DOHH2 (cell line): Measurements from ENCODE around the gene RPS17.
"Not testable (repeated sequence)": the region's sequence is repeated elsewhere in the genome, so short reads cannot be mapped to it uniquely, and the experiment has no call there.

ENCODE experiments used
- H3F3A ChIP-seq: fragments of 200-600 bp; sonication (generic), shearing (Covaris generic); 2 replicates; pipeline ENCODE4 v1.6.0; 2016; ENCODE audit warnings: antibody characterized with exemption, mild to moderate bottlenecking; ENCODE audit not compliant: control insufficient read depth, insufficient read depth
- H3K27ac ChIP-seq: fragments of 200-600 bp; sonication (generic); 2 replicates; pipeline ENCODE4 v1.5.1; 2014; ENCODE audit warnings: low read depth, mild to moderate bottlenecking, low read length, moderate library complexity
- H3K27me3 ChIP-seq: fragments of 200-600 bp; sonication (generic); 2 replicates; pipeline ENCODE4 v1.6.1; 2014; ENCODE audit warnings: mild to moderate bottlenecking, low read length, mixed read lengths; ENCODE audit not compliant: control insufficient read depth
- H3K36me3 ChIP-seq: fragments of 200-600 bp; sonication (generic); 2 replicates; pipeline ENCODE4 v1.6.1; 2014; ENCODE audit warnings: mild to moderate bottlenecking, low read length, moderate library complexity, mixed read lengths; ENCODE audit not compliant: control insufficient read depth
- H3K4me1 ChIP-seq: fragments of 200-600 bp; sonication (generic); 2 replicates; pipeline ENCODE4 v1.6.1; 2014; ENCODE audit warnings: mild to moderate bottlenecking, low read length, mixed read lengths; ENCODE audit not compliant: control insufficient read depth
- H3K4me2 ChIP-seq: fragments of 200-600 bp; sonication (generic); 2 replicates; pipeline ENCODE4 v1.6.0; 2014; ENCODE audit warnings: mild to moderate bottlenecking, low read length, moderate library complexity
- H3K4me3 ChIP-seq: fragments of 200-600 bp; sonication (generic); 2 replicates; pipeline ENCODE4 v1.5.1; 2014; ENCODE audit warnings: mild to moderate bottlenecking, low read length, mixed read lengths
- H3K79me2 ChIP-seq: fragments of 200-600 bp; sonication (generic); 2 replicates; pipeline ENCODE4 v1.6.1; 2014; ENCODE audit warnings: mild to moderate bottlenecking, low read length, mixed read lengths; ENCODE audit not compliant: control insufficient read depth
- H3K9me2 ChIP-seq: fragments of 200-600 bp; sonication (generic); replicated peaks from 2 replicates; pipeline ENCODE4 v1.6.1; 2014; ENCODE audit warnings: mild to moderate bottlenecking, low read length, mixed read lengths; ENCODE audit not compliant: control insufficient read depth
- H3K9me3 ChIP-seq: fragments of 200-600 bp; sonication (generic); 2 replicates; pipeline ENCODE4 v1.6.1; 2014; ENCODE audit warnings: antibody characterized with exemption, low read length, mixed read lengths; ENCODE audit not compliant: control insufficient read depth, insufficient read depth
- H4K20me1 ChIP-seq: fragments of 200-600 bp; sonication (generic); 2 replicates; pipeline ENCODE4 v1.6.0; 2014; ENCODE audit warnings: low read depth, mild to moderate bottlenecking, antibody characterized with exemption, low read length, moderate library complexity; ENCODE audit not compliant: control insufficient read depth, insufficient read depth
- EZH2phosphoT487 ChIP-seq: fragments of 200-600 bp; sonication (generic); IDR thresholded peaks from 2 replicates; pipeline ENCODE4 v1.6.1; 2017; ENCODE audit warnings: borderline replicate concordance, mild to moderate bottlenecking, antibody characterized with exemption, low read length, moderate library complexity, mixed read lengths
- TF ChIP-seq, protein P1 (sequence below): fragments of 200-600 bp; sonication (generic); IDR thresholded peaks from one replicate; pipeline ENCODE4 v1.5.1; 2014; ENCODE audit warnings: antibody characterized with exemption, mild to moderate bottlenecking, low read depth, low read length; ENCODE audit not compliant: poor library complexity, severe bottlenecking

Gene RPS17

DNA sequence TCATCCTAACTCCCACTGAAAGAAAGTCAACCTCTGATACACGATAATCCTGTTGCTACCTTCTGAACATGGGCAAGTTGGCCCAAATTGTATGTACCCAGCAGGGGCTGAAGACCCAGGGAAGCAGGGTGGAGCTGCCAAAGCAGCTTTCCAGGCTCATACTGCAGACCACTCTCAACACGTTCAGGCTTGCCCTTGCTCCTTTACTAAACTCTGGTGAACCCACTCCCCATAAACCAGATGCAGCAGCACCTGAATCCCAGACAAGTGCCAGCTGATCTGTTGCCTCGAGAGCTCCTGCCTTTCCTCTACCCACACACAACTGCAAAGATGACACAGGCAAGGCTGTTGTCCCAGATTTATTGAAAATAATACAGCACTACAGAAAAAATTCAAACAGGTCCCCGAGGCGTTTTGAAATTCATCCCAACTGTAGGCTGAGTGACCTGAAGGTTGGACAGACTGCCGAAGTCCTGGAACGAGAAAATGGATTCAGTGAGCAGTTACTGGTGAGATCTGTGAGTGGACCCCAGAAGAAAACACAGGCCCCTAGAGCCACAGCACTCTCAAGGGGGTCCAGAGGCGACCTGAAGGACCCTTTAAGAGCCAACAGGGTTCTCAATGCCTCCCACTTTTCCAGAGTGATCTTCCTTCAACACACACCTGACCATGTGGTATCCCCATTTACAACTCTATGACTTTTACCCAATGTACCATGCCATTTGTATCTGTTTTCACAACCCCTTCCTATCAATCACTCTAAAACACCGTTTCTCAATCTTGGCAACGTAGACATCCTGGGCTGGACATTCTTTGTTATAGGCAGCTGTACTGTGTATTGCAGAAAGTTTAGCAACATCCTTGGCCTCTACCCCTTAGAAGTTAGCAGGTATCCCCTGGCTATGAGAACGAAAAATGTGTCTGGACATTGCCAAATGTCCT is 3.6 kb downstream of the RPS17 start:
- no peak for TF ChIP-seq EZH2phosphoT487
- TF ChIP-seq, protein P1, sequence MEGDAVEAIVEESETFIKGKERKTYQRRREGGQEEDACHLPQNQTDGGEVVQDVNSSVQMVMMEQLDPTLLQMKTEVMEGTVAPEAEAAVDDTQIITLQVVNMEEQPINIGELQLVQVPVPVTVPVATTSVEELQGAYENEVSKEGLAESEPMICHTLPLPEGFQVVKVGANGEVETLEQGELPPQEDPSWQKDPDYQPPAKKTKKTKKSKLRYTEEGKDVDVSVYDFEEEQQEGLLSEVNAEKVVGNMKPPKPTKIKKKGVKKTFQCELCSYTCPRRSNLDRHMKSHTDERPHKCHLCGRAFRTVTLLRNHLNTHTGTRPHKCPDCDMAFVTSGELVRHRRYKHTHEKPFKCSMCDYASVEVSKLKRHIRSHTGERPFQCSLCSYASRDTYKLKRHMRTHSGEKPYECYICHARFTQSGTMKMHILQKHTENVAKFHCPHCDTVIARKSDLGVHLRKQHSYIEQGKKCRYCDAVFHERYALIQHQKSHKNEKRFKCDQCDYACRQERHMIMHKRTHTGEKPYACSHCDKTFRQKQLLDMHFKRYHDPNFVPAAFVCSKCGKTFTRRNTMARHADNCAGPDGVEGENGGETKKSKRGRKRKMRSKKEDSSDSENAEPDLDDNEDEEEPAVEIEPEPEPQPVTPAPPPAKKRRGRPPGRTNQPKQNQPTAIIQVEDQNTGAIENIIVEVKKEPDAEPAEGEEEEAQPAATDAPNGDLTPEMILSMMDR: no peak
- Histone ChIP-seq H3F3A (peaks cover 58% of the 10 kb centered on the region), H3K36me3 (peaks cover 74% of the 10 kb centered on the region), H3K9me2 (no peaks in the 10 kb centered on the region), H4K20me1 (peaks cover 27% of the 10 kb centered on the region), H3K4me3 (no peak overlapping the region), H3K79me2 (peaks cover 53% of the 10 kb centered on the region), H3K9me3 (no peaks in the 10 kb centered on the region), H3K27ac (0 out of 2 replicates have a peak overlapping the region, but pooled peaks have one; percentile 2), H3K4me2 (peak overlapping the region; percentile 91; the same call in 1 of the 2 replicates), H3K27me3 (no peaks in the 10 kb centered on the region), H3K4me1 (peaks cover 40% of the 10 kb centered on the region)

DNA sequence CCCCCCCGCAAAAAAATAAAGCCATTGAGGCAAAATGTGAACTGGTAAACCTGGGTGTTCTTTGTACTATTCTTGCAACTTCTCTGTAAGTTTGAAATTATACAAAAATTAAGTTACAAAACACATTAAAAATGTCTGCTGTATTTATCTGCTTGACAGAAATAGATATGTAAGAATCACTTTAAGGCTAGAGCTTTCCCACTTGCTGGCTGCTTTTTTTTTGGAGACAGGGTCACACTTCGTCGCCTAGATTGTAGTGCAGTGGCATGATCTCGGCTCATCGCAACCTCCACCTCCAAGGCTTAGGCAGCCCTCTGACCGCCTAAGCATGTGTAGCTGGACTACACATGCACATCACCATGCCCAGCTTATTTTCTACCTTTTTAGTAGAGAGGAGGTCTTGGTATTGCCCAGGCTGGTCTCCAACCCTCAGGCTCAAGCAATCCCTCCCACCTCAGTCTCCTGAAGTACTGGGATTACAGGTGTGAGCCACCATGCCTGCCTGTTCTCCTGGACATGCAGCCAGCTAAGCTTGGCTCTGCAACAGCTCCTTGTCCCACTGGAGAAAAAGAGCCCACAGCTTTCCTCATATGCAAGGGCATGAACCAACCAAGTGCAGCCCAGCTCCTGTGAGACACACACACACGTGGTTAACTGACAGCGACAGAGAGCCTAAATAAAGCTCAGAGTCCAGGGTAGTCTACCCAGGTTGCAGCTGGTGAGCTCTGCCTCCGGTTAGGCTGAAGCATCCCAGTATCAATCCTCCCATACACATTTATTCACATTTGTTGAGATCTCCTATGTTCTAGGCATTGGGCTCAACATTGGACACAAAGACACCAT is 4.5 kb downstream of the RPS17 start:
- Histone ChIP-seq H3K36me3 (peaks cover 70% of the 10 kb centered on the region), H3K79me2 (peaks cover 46% of the 10 kb centered on the region), H3K9me3 (no peaks in the 10 kb centered on the region), H3K4me3 (no peak overlapping the region), H3K27ac (0 out of 2 replicates have a peak overlapping the region, but pooled peaks have one; percentile 2), H4K20me1 (peaks cover 27% of the 10 kb centered on the region), H3K4me2 (no peak overlapping the region), H3F3A (peaks cover 61% of the 10 kb centered on the region), H3K27me3 (no peaks in the 10 kb centered on the region), H3K9me2 (no peaks in the 10 kb centered on the region), H3K4me1 (peaks cover 44% of the 10 kb centered on the region)
- TF ChIP-seq, protein P1: no peak

DNA sequence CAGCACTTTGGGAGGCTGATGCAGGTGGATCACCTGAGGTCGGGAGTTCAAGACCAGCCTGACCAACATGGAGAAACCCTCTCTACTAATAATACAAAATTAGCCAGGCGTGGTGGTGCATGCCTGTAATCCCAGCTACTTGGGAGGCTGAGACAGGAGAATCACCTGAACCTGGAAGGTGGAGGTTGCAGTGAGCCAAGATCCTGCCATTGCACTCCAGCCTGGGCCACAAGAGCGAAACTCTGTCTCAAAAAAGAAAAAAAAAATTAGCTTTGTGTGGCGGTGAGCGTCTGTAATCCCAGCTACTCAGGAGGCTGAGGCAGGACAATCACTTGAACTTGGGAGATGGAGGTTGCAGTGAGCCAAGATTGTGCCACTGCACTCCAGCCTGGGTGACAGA is 5.1 kb downstream of the RPS17 start:
- Histone ChIP-seq H3K79me2 (peaks cover 42% of the 10 kb centered on the region), H3K36me3 (peaks cover 68% of the 10 kb centered on the region), H3F3A (peaks cover 61% of the 10 kb centered on the region), H4K20me1 (peaks cover 27% of the 10 kb centered on the region), H3K4me1 (peaks cover 47% of the 10 kb centered on the region)
- H3K9me2 ChIP-seq, H3K4me3 ChIP-seq, H3K4me2 ChIP-seq, H3K27ac ChIP-seq, H3K9me3 ChIP-seq, H3K27me3 ChIP-seq: not testable (repeated sequence)

DNA sequence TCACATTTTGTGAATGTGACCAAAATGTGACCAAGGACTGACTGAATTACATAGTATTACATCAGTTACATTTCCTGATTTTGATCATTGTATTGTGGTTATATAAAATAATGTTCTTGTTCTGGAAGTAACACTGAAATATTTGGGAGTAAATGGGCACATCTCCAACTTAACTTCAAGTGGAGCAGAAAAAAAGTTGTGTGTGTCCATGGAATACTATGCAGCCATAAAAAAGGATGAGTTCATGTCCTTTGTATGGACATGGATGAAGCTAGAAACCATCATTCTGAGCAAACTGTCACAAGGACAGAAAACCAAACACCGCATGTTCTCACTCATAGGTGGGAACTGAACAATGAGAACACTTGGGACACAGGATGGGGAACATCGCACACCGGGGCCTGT is 5.8 kb downstream of the RPS17 start:
- not testable (repeated sequence) for H3K4me3 ChIP-seq, H3K4me2 ChIP-seq, H3K9me3 ChIP-seq, H3K27me3 ChIP-seq, H3K9me2 ChIP-seq, H3K27ac ChIP-seq
- Histone ChIP-seq H3F3A (peaks cover 56% of the 10 kb centered on the region), H4K20me1 (peaks cover 27% of the 10 kb centered on the region), H3K4me1 (peaks cover 47% of the 10 kb centered on the region), H3K36me3 (peaks cover 61% of the 10 kb centered on the region), H3K79me2 (peaks cover 35% of the 10 kb centered on the region)
